Measurements from ENCODE around the gene S100A7A. TPM values are rescaled to one million over a fixed set of nuclear protein-coding genes. Genes with fewer than 3 reads are reported as not detected.

S100A7A gene
- polyA plus RNA-seq, 1 of the 3 experiments (the other 2 are of a cell fraction) = not detected

GRCh38 chr1:153403421-153404085, 12.8 kb upstream of the S100A7A start:
- Histone ChIP-seq H3K4me3 (ENCODE audit: low read depth in 2 of 2, low read length in 1 of 2) (no peak overlapping the region), H3K9me3 (no peaks in the 10 kb centered on the region), H3F3A (replicated peaks; ENCODE audit: insufficient read depth) (no peaks in the 10 kb centered on the region), H3K4me2 (no peak overlapping the region), H3K4me1 (ENCODE audit: control insufficient read depth in 1 of 2, insufficient read depth in 2 of 2, low read depth in 1 of 2, low read length in 1 of 2) (no peaks in the 10 kb centered on the region), H3K79me2 (ENCODE audit: insufficient read depth) (no peaks in the 10 kb centered on the region), H4K20me1 (ENCODE audit: insufficient read depth) (no peaks in the 10 kb centered on the region), H3K27ac (ENCODE audit: low read depth in 2 of 2, low read length in 1 of 2) (no peak overlapping the region), H3K27me3 (ENCODE audit: insufficient read depth) (peaks cover 32% of the 10 kb centered on the region; the same call in 1 of the 2 replicates), H3K36me3 (replicated peaks in 1 of 2; ENCODE audit: control insufficient read depth in 1 of 2, insufficient read depth in 2 of 2, low read length in 1 of 2) (no peaks in the 10 kb centered on the region), H2AFZ (ENCODE audit: low read depth) (no peak overlapping the region), H3K9me2 (no peaks in the 10 kb centered on the region), H3K9ac (no peak overlapping the region)
- TF ChIP-seq SMC3 (IDR thresholded peaks at IDR 0.05; ENCODE audit: low read depth, low read length) (no peak), USF1 (IDR thresholded peaks at IDR 0.05; ENCODE audit: borderline replicate concordance, low read depth) (no peak), GABPA (IDR thresholded peaks at IDR 0.05; ENCODE audit: low read depth) (no peak), RAD21 (IDR thresholded peaks at IDR 0.05; ENCODE audit: low read length) (no peak), JUND (IDR thresholded peaks at IDR 0.05) (no peak), NFIC (IDR thresholded peaks at IDR 0.05; ENCODE audit: borderline replicate concordance) (no peak), POLR2AphosphoS5 (IDR thresholded peaks at IDR 0.05; ENCODE audit: low read depth, low read length) (no peak), MAX (IDR thresholded peaks at IDR 0.05; ENCODE audit: low read depth) (no peak)
- CTCF ChIA-PET = interaction anchor here (0.6 to 1.2 kb wide), 2 partner anchors 50 to 51 kb away, joined by 3 read pairs; no protein-coding TSS in a partner anchor
- no peak for DNase-seq
- WGBS (ENCODE audit: low lambda C conversion rate) = 19% methylated on average over 11 of the region's 11 CpGs
- POLR2A ChIA-PET = no interaction called here

- Histone ChIP-seq H3K27ac (ENCODE audit: low read depth in 2 of 2, low read length in 1 of 2) (no peak overlapping the region), H3K9me2 (no peaks in the 10 kb centered on the region), H3K9me3 (no peaks in the 10 kb centered on the region), H3K27me3 (ENCODE audit: insufficient read depth) (peaks cover 32% of the 10 kb centered on the region; the same call in 1 of the 2 replicates), H2AFZ (ENCODE audit: low read depth) (no peak overlapping the region), H3K4me1 (ENCODE audit: control insufficient read depth in 1 of 2, insufficient read depth in 2 of 2, low read depth in 1 of 2, low read length in 1 of 2) (no peaks in the 10 kb centered on the region), H3F3A (replicated peaks; ENCODE audit: insufficient read depth) (no peaks in the 10 kb centered on the region), H4K20me1 (ENCODE audit: insufficient read depth) (no peaks in the 10 kb centered on the region), H3K9ac (no peak overlapping the region), H3K4me3 (ENCODE audit: low read depth in 2 of 2, low read length in 1 of 2) (no peak overlapping the region), H3K4me2 (no peak overlapping the region), H3K36me3 (replicated peaks in 1 of 2; ENCODE audit: control insufficient read depth in 1 of 2, insufficient read depth in 2 of 2, low read length in 1 of 2) (no peaks in the 10 kb centered on the region), H3K79me2 (ENCODE audit: insufficient read depth) (no peaks in the 10 kb centered on the region)
- ChIA-PET POLR2A (no interaction called here), CTCF (interaction anchor here (0.6 kb wide), 1 partner anchor 52 kb away, joined by 3 read pairs; no protein-coding TSS in a partner anchor)
- WGBS (ENCODE audit: low lambda C conversion rate) = 19% methylated on average over 7 of the region's 7 CpGs
- DNase-seq = no peak
- TF ChIP-seq IRF3 (IDR thresholded peaks at IDR 0.05; ENCODE audit: low read depth, low read length) = no peak
- TF ChIP-seq FOXM1 (IDR thresholded peaks at IDR 0.05; ENCODE audit: low read depth) = no peak
- no peak for TF ChIP-seq MXI1 (IDR thresholded peaks at IDR 0.05; ENCODE audit: low read depth, low read length)
- no peak for TF ChIP-seq REST (IDR thresholded peaks at IDR 0.05; ENCODE audit: low read depth, low read length)
- no peak for TF ChIP-seq MAX (IDR thresholded peaks at IDR 0.05; ENCODE audit: low read depth)
- TF ChIP-seq PBX3 (IDR thresholded peaks at IDR 0.05) = no peak
- no peak for TF ChIP-seq USF1 (IDR thresholded peaks at IDR 0.05; ENCODE audit: borderline replicate concordance, low read depth)
- TF ChIP-seq RCOR1 (IDR thresholded peaks at IDR 0.05; ENCODE audit: low read length) = no peak
- no peak for TF ChIP-seq CHD2 (IDR thresholded peaks at IDR 0.05; ENCODE audit: low read length, partially characterized antibody)
- TF ChIP-seq NFIC (IDR thresholded peaks at IDR 0.05; ENCODE audit: borderline replicate concordance) = no peak
- TF ChIP-seq GATA2 (CRISPR knock-in tag; IDR thresholded peaks at IDR 0.05) = no peak
- TF ChIP-seq GABPA (IDR thresholded peaks at IDR 0.05; ENCODE audit: low read depth) = no peak
Measured at GRCh38 chr1:153404086-153404635, 12.2 kb upstream of the S100A7A start.
